ENCODE data around the gene ITGB3BP. TPM values are rescaled to one million over a fixed set of nuclear protein-coding genes. Genes with fewer than 3 reads are reported as not detected.
A peak's percentile ranks its signal among the peaks of the same experiment; 100 is the strongest.

ITGB3BP gene
- total RNA-seq, 1 experiment from 2014 or later, result 47.2 TPM

- Histone ChIP-seq H3K9me3 (ENCODE audit: control insufficient read depth, low read depth, low read length) (no peaks in the 10 kb centered on the region), H3K27me3 (ENCODE audit: insufficient read depth, low read length) (no peaks in the 10 kb centered on the region), H2AK5ac (ENCODE audit: insufficient read length, low read length) (no peak overlapping the region), H3T11ph (ENCODE audit: low read length) (no peak overlapping the region), H3K18ac (ENCODE audit: insufficient read length, low read depth, low read length) (no peak overlapping the region), H3K4ac (ENCODE audit: low read depth, low read length) (no peak overlapping the region), H4K5ac (ENCODE audit: insufficient read length, low read depth, low read length) (no peak overlapping the region), H2BK12ac (ENCODE audit: insufficient read length, low read depth, low read length) (no peak overlapping the region), H3K79me1 (ENCODE audit: insufficient read depth, low read depth, low read length, poor library complexity, severe bottlenecking) (no peaks in the 10 kb centered on the region), H3K9ac (ENCODE audit: extremely low read depth, insufficient read length, low read length) (no peak overlapping the region), H2BK15ac (ENCODE audit: low read depth, low read length) (no peak overlapping the region), H3K14ac (ENCODE audit: insufficient read depth, low read length) (no peak overlapping the region), H4K8ac (replicated peaks; ENCODE audit: insufficient read length, low read depth, low read length) (no peak overlapping the region), H3K27ac (ENCODE audit: insufficient read length, low read depth, low read length) (no peak overlapping the region), H3K79me2 (ENCODE audit: insufficient read depth, low read length) (no peaks in the 10 kb centered on the region), H2BK5ac (ENCODE audit: insufficient read length, low read length) (no peak overlapping the region), H3K4me2 (ENCODE audit: insufficient read depth, insufficient read length, low read length) (no peak overlapping the region), H4K91ac (ENCODE audit: insufficient read length, low read depth, low read length) (no peak overlapping the region), H3K23ac (ENCODE audit: insufficient read length, low read depth, low read length) (no peak overlapping the region), H3K56ac (ENCODE audit: insufficient read length, low read depth, low read length) (no peak overlapping the region), H2AFZ (ENCODE audit: low read length) (no peak overlapping the region), H2BK120ac (ENCODE audit: low read depth, low read length, poor library complexity, severe bottlenecking) (no peak overlapping the region), H2BK20ac (ENCODE audit: low read depth, low read length, poor library complexity, severe bottlenecking) (no peak overlapping the region), H3K23me2 (ENCODE audit: insufficient read length, low read depth, low read length, poor library complexity, severe bottlenecking) (no peaks in the 10 kb centered on the region), H3K4me1 (ENCODE audit: insufficient read depth, low read length) (no peaks in the 10 kb centered on the region; the same call in 1 of the 2 replicates), H4K20me1 (ENCODE audit: control insufficient read depth, insufficient read depth, insufficient read length) (no peaks in the 10 kb centered on the region)
- DNase-seq, result no peak
- no peaks in the 10 kb centered on the region for H3K9me3 Mint-ChIP-seq
- H3K4me1 Mint-ChIP-seq, result peaks cover 7 to 10% of the 10 kb centered on the region in 2 experiments
- H3K36me3 Mint-ChIP-seq (ENCODE audit: insufficient read depth in 1 of 3, low read depth in 3 of 3), result no peaks in the 10 kb centered on the region; a peak in 1 of 7 replicates
- H3K27me3 Mint-ChIP-seq (ENCODE audit: low read depth), result no peaks in the 10 kb centered on the region
- TF ChIP-seq, protein P1, sequence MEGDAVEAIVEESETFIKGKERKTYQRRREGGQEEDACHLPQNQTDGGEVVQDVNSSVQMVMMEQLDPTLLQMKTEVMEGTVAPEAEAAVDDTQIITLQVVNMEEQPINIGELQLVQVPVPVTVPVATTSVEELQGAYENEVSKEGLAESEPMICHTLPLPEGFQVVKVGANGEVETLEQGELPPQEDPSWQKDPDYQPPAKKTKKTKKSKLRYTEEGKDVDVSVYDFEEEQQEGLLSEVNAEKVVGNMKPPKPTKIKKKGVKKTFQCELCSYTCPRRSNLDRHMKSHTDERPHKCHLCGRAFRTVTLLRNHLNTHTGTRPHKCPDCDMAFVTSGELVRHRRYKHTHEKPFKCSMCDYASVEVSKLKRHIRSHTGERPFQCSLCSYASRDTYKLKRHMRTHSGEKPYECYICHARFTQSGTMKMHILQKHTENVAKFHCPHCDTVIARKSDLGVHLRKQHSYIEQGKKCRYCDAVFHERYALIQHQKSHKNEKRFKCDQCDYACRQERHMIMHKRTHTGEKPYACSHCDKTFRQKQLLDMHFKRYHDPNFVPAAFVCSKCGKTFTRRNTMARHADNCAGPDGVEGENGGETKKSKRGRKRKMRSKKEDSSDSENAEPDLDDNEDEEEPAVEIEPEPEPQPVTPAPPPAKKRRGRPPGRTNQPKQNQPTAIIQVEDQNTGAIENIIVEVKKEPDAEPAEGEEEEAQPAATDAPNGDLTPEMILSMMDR (conservative IDR thresholded peaks at IDR 0.05), result peak; percentile 60; the same call in 2 of the 3 replicates
- WGBS (ENCODE audit: extremely low coverage, insufficient read length, low lambda C conversion rate), result no CpG with 5 or more reads among the region's 1 CpG
- H3K27ac Mint-ChIP-seq, result no peak overlapping the region
- H3K4me3 Mint-ChIP-seq, result no peak overlapping the region
These were observed 14.9 kb upstream of the ITGB3BP start for GRCh38 chr1:63537940-63538339.

All from H9 (cell line).